ENCODE measurements around the gene LCLAT1. TPM values are rescaled to one million over a fixed set of nuclear protein-coding genes. Genes with fewer than 3 reads are reported as not detected.

Gene LCLAT1
- total RNA-seq, 2 donors from 2014 or later = 18.8 to 28.2 TPM

- no peaks in the 10 kb centered on the region for H3K4me1 ChIP-seq (replicated peaks)
- no peaks in the 10 kb centered on the region for H3K36me3 ChIP-seq
- WGBS = 72% methylated on average over 8 of the region's 8 CpGs
- H3K9me3 ChIP-seq = no peaks in the 10 kb centered on the region
- no peaks in the 10 kb centered on the region for H3K27me3 ChIP-seq (replicated peaks; ENCODE audit: insufficient read depth)
- no peak overlapping the region for H3K27ac ChIP-seq
- TF ChIP-seq POLR2A (IDR thresholded peaks at IDR 0.05) = no peak
- TF ChIP-seq CTCF (IDR thresholded peaks at IDR 0.05) = no peak
- TF ChIP-seq POLR2AphosphoS5 (IDR thresholded peaks at IDR 0.05) = no peak
- intact Hi-C loops (cut with DNase I) = no loop called here
- H3K4me3 ChIP-seq = no peak overlapping the region
- no peak for DNase-seq (ENCODE audit: low spot score)
These were observed 24.5 kb upstream of the LCLAT1 start for GRCh38 chr2:30422444-30423040.

- intact Hi-C loops (cut with DNase I) = no loop called here
- no peak for DNase-seq (ENCODE audit: low spot score)
- Histone ChIP-seq H3K9me3 (no peaks in the 10 kb centered on the region), H3K36me3 (no peaks in the 10 kb centered on the region), H3K27ac (no peak overlapping the region), H3K4me1 (replicated peaks) (no peaks in the 10 kb centered on the region), H3K27me3 (replicated peaks; ENCODE audit: insufficient read depth) (no peaks in the 10 kb centered on the region), H3K4me3 (no peak overlapping the region)
- TF ChIP-seq POLR2AphosphoS5 (IDR thresholded peaks at IDR 0.05) (no peak), POLR2A (IDR thresholded peaks at IDR 0.05) (no peak), CTCF (IDR thresholded peaks at IDR 0.05) (no peak)
- 93% methylated on average over 1 of the region's 1 CpG for WGBS
These were observed 22.8 kb upstream of the LCLAT1 start for GRCh38 chr2:30424231-30424630.

GRCh38 chr2:30425326-30425725, 21.7 kb upstream of the LCLAT1 start:
- no peaks in the 10 kb centered on the region for H3K27me3 ChIP-seq (replicated peaks; ENCODE audit: insufficient read depth)
- H3K27ac ChIP-seq = no peak overlapping the region
- DNase-seq (ENCODE audit: low spot score) = no peak
- intact Hi-C loops (cut with DNase I) = no loop called here
- WGBS = 83% methylated on average over 4 of the region's 4 CpGs
- H3K4me3 ChIP-seq = no peak overlapping the region
- H3K9me3 ChIP-seq = no peaks in the 10 kb centered on the region
- no peaks in the 10 kb centered on the region for H3K36me3 ChIP-seq
- TF ChIP-seq POLR2AphosphoS5 (IDR thresholded peaks at IDR 0.05) (no peak), CTCF (IDR thresholded peaks at IDR 0.05) (no peak), POLR2A (IDR thresholded peaks at IDR 0.05) (no peak)
- H3K4me1 ChIP-seq (replicated peaks) = no peaks in the 10 kb centered on the region

GRCh38 chr2:30427606-30428347, 19.3 kb upstream of the LCLAT1 start:
- Histone ChIP-seq H3K27me3 (replicated peaks; ENCODE audit: insufficient read depth) (no peaks in the 10 kb centered on the region), H3K4me1 (replicated peaks) (no peaks in the 10 kb centered on the region), H3K9me3 (no peaks in the 10 kb centered on the region), H3K36me3 (no peaks in the 10 kb centered on the region), H3K4me3 (no peak overlapping the region), H3K27ac (no peak overlapping the region)
- 39% methylated on average over 8 of the region's 8 CpGs for WGBS
- no peak for DNase-seq (ENCODE audit: low spot score)
- intact Hi-C loops (cut with DNase I) = no loop called here
- TF ChIP-seq POLR2A (IDR thresholded peaks at IDR 0.05) (no peak), POLR2AphosphoS5 (IDR thresholded peaks at IDR 0.05) (no peak), CTCF (IDR thresholded peaks at IDR 0.05) (no peak)

- WGBS = 89% methylated on average over 2 of the region's 2 CpGs
- H3K27ac ChIP-seq = no peak overlapping the region
- intact Hi-C loops (cut with DNase I) = no loop called here
- no peaks in the 10 kb centered on the region for H3K9me3 ChIP-seq
- H3K4me3 ChIP-seq = no peak overlapping the region
- TF ChIP-seq POLR2AphosphoS5 (IDR thresholded peaks at IDR 0.05) = no peak
- no peak for TF ChIP-seq CTCF (IDR thresholded peaks at IDR 0.05)
- no peak for TF ChIP-seq POLR2A (IDR thresholded peaks at IDR 0.05)
- no peaks in the 10 kb centered on the region for H3K36me3 ChIP-seq
- DNase-seq (ENCODE audit: low spot score) = no peak
- H3K4me1 ChIP-seq (replicated peaks) = no peaks in the 10 kb centered on the region
- H3K27me3 ChIP-seq (replicated peaks; ENCODE audit: insufficient read depth) = no peaks in the 10 kb centered on the region
These were observed 18.7 kb upstream of the LCLAT1 start for GRCh38 chr2:30428348-30428662.

Data from prostate gland (tissue), 2 donors.